GM12891 (cell line): ENCODE data around the gene HHAT.

Experiments used
- POLR2A ChIP-seq: IDR thresholded peaks from 2 replicates; pipeline ENCODE4 v1.6.1; 2011; ENCODE audit warnings: low read depth, low read length, control low read depth
- POLR2AphosphoS5 ChIP-seq: IDR thresholded peaks from 2 replicates; pipeline ENCODE4 v1.6.1; 2011; ENCODE audit warnings: low read depth, low read length, control low read depth
- POU2F2 ChIP-seq: IDR thresholded peaks from 2 replicates; pipeline ENCODE4 v1.6.1; 2011; ENCODE audit warnings: low read depth, mild to moderate bottlenecking, control low read depth, low read length, moderate library complexity
- TAF1 ChIP-seq: IDR thresholded peaks from 2 replicates; pipeline ENCODE4 v1.6.1; 2011; ENCODE audit warnings: low read depth, low read length, control low read depth

GRCh38 chr1:210696709-210697108, 368.0 kb downstream of the HHAT start:
- TF ChIP-seq POLR2AphosphoS5, result no peak
- no peak for TF ChIP-seq TAF1
- TF ChIP-seq POLR2A, result no peak
- TF ChIP-seq POU2F2, result peak; percentile 35; the same call in 1 of the 2 replicates
